ENCODE results near the gene SYT11. TPM values are rescaled to one million over a fixed set of nuclear protein-coding genes. Genes with fewer than 3 reads are reported as not detected.

Gene SYT11
- total and polyA plus RNA-seq, 2 experiments from 2014 or later: 0.39 to 2.0 TPM

GRCh38 chr1:155816351-155816750 is 43.0 kb upstream of the SYT11 start:
- TF ChIP-seq EZH2 (IDR thresholded peaks at IDR 0.05; ENCODE audit: borderline replicate concordance) (no peak), EZH2phosphoT487 (IDR thresholded peaks at IDR 0.05; ENCODE audit: low read depth, severe bottlenecking, unreplicated experiment) (no peak), CTCF (IDR thresholded peaks at IDR 0.05; ENCODE audit: poor library complexity) (no peak)
- Histone ChIP-seq H3K79me2 (no peaks in the 10 kb centered on the region), H3K36me3 (replicated peaks; ENCODE audit: insufficient read depth, low read depth) (peaks cover 5% of the 10 kb centered on the region), H3K9me3 (ENCODE audit: low read depth) (no peaks in the 10 kb centered on the region), H3K27me3 (no peaks in the 10 kb centered on the region), H3K4me3 (no peak overlapping the region), H2AFZ (no peak overlapping the region), H3K9me2 (replicated peaks; ENCODE audit: insufficient read depth) (no peaks in the 10 kb centered on the region), H3K4me1 (ENCODE audit: insufficient read depth) (no peaks in the 10 kb centered on the region), H4K20me1 (ENCODE audit: insufficient read depth, poor library complexity, severe bottlenecking) (no peaks in the 10 kb centered on the region), H3K4me2 (no peak overlapping the region), H3K27ac (no peak overlapping the region)
- no peak for DNase-seq (ENCODE audit: low spot score)
- 100% methylated on average over 1 of the region's 1 CpG for WGBS (ENCODE audit: low lambda C conversion rate, missing lambda C conversion rate)

DNA sequence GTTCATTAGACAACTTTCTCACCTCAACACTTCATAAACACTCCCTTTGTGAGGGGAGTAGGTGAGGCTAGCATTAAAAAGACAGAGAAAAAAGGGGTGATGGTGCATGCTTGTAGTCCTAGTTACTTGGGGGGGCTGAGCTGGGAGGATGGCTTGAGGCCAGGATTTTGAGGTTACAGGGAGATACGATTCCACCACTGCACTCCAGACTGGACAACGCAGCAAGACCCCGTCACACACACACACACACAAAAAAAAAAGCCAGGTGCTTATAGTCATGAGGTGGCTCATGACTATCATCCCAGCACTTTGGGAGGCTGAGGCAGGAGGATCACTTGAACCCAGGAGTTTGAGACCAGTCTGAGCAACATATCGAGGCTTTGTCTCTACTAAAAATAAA is 31.9 kb upstream of the SYT11 start:
- H2AFZ ChIP-seq: no peak overlapping the region
- TF ChIP-seq CTCF (IDR thresholded peaks at IDR 0.05; ENCODE audit: poor library complexity): no peak
- TF ChIP-seq EZH2phosphoT487 (IDR thresholded peaks at IDR 0.05; ENCODE audit: low read depth, severe bottlenecking, unreplicated experiment): no peak
- no peak for TF ChIP-seq EZH2 (IDR thresholded peaks at IDR 0.05; ENCODE audit: borderline replicate concordance)
- H3K27ac ChIP-seq: no peak overlapping the region
- H3K27me3 ChIP-seq: no peaks in the 10 kb centered on the region
- DNase-seq (ENCODE audit: low spot score): no peak
- H3K4me3 ChIP-seq: no peak overlapping the region
- H3K36me3 ChIP-seq (replicated peaks; ENCODE audit: insufficient read depth, low read depth): no peaks in the 10 kb centered on the region
- no peaks in the 10 kb centered on the region for H3K9me2 ChIP-seq (replicated peaks; ENCODE audit: insufficient read depth)
- H3K4me1 ChIP-seq (ENCODE audit: insufficient read depth): no peaks in the 10 kb centered on the region
- 99% methylated on average over 4 of the region's 4 CpGs for WGBS (ENCODE audit: low lambda C conversion rate, missing lambda C conversion rate)
- peaks cover 8% of the 10 kb centered on the region for H3K79me2 ChIP-seq
- H3K4me2 ChIP-seq: no peak overlapping the region
- H3K9me3 ChIP-seq (ENCODE audit: low read depth): no peaks in the 10 kb centered on the region
- no peaks in the 10 kb centered on the region for H4K20me1 ChIP-seq (ENCODE audit: insufficient read depth, poor library complexity, severe bottlenecking)

DNA sequence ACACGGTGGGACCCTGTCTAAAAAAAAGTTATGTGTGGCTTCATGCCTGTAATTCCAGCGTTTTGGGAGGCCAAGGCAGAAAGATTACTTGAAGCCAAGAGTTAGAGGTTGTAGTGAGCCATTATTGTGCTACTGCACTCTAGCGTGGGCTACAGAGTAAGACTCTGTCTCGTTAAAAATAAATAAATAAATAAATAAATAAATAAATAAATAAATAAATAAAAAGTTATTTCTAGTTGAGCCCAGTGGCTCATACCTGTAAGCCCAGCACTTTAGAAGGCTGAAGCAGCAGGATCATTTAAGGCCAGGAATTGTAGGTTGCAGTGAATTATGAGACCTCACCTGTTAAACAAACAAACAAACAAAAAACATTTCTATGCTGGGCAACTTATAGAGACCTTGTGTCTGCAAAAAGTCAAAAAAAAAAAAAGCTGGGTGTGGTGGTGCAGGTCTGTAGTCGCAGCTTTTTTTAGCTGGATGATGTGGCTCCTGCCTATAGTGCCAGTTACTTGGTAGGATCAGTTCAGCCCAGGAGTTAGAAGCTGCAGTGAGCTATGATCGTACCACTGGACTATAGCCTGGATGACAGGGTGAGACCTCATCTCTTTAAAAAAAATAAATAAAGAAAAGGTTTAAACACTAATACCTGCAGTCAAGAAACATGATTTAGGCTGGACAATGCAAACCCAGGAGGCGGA is 27.9 kb upstream of the SYT11 start:
- H3K27ac ChIP-seq: no peak overlapping the region
- TF ChIP-seq EZH2 (IDR thresholded peaks at IDR 0.05; ENCODE audit: borderline replicate concordance) (no peak), CTCF (IDR thresholded peaks at IDR 0.05; ENCODE audit: poor library complexity) (no peak), EZH2phosphoT487 (IDR thresholded peaks at IDR 0.05; ENCODE audit: low read depth, severe bottlenecking, unreplicated experiment) (no peak)
- H3K9me3 ChIP-seq (ENCODE audit: low read depth): no peaks in the 10 kb centered on the region
- no peaks in the 10 kb centered on the region for H3K36me3 ChIP-seq (replicated peaks; ENCODE audit: insufficient read depth, low read depth)
- peaks cover 17% of the 10 kb centered on the region for H3K79me2 ChIP-seq
- no peaks in the 10 kb centered on the region for H3K4me1 ChIP-seq (ENCODE audit: insufficient read depth)
- H2AFZ ChIP-seq: no peak overlapping the region
- no peaks in the 10 kb centered on the region for H4K20me1 ChIP-seq (ENCODE audit: insufficient read depth, poor library complexity, severe bottlenecking)
- H3K9me2 ChIP-seq (replicated peaks; ENCODE audit: insufficient read depth): no peaks in the 10 kb centered on the region
- H3K27me3 ChIP-seq: no peaks in the 10 kb centered on the region
- 97% methylated on average over 7 of the region's 7 CpGs for WGBS (ENCODE audit: low lambda C conversion rate, missing lambda C conversion rate)
- no peak for DNase-seq (ENCODE audit: low spot score)
- no peak overlapping the region for H3K4me2 ChIP-seq
- H3K4me3 ChIP-seq: no peak overlapping the region
